Stimulated activated CD8-positive, alpha-beta memory T cell treated with anti-CD3 and anti-CD28 coated beads, Interleukin-4, amount 100 ng/mL, for 4 hours (primary cell): ENCODE measurements around the gene ASCL5.

Source experiments
- DNase-seq, 2 donors: peaks; one replicate each; pipeline ENCODE4 v3.0.0-alpha.2; 2020; ENCODE audit warnings: low read depth in 2 of 2, low spot score in 1 of 2

Gene ASCL5

DNA sequence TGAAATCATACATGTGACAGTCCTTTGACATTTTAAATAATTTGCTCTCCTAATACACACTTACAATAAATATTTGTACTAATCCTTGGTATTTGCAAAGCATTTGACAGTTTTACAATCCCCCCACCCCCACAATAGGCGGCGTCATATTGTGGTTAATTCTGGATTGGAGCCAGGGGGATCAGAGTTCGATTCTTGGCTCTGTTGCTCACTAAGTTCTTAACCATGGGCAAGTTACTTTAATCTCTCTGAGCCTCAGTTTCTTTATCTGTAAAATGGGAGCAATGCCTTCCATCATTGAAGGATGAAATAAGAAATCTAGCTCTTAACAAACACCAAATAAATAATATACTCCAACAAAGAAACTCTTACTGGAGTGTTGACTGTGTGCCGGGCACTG is 38.6 kb downstream of the ASCL5 start:
- DNase-seq = no peak

DNA sequence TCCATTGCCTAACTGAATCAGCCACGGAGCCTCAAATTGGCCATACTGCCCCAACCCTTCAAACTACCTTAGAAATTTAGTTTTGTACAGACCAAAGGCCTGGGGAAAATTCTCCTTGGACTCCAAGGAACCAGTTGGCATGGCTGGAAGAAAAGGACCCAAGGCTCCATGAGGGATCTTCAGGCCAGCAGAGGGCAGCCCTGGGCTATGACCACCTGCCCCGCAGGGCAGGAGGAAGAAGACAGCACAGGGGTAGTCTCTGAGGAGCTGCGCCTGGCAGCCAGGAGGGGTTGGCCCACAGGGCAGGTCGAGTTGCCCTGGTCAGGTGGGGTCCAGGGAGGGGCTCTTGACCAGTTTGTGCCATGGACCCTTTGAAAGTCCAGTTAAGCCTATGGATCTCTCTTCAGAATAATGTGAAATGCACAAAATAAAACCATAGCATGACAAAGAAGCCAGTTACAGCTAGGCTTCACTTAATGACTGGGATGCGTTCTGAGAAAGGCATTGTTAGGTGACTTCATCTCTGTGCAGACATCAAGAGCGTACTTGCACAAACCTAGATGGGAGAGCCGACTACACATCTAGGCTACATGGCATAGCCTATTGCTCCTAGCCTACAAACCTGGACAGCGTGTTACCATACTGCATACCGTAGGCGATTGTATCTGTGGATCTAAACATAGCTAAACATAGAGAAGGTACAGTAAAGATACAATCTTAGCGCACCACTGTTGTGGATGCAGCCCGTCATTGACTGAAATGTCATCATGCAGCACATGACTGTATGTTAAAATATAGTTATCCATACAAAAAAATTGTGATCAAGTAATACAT is 40.9 kb downstream of the ASCL5 start:
- DNase-seq = no peak

DNA sequence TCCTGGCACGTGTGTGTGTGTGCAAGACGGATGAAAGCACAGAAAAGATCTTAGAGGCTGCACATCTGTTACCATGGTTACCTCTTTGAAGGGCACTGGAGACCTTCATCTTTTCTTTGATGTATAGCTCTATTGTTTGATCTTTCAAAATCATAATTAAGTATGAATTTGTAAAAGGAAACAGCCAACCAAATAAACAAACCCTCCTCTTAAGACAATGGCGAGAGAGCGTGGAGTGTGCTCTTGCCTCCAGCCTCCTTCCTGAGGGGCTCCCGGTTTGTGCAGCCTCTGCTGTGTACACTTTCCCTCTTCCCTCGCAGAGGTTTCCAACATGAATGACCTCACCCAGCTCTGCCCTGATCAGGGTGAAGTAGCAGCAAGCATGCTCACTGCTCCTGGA is 42.7 kb downstream of the ASCL5 start:
- DNase-seq = no peak

DNA sequence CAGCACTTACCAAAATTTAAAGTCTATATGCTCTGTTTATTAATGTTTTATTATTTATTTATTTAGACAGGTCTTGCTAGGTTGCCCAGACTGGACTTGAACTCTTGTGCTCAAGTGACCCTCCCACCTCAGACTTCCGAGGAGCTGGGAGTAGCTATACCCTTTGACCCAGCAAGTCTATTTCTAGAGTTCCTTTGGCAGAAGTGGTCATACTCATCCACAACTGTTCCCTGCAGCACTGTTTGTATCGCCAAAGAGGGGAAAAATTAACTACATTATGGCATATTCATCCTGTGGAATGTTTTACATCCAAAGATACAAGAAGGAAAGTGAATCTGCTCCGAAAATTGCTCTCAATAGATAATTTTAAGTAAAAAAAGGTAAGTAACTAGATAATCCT is 43.2 kb downstream of the ASCL5 start:
- DNase-seq = no peak

DNA sequence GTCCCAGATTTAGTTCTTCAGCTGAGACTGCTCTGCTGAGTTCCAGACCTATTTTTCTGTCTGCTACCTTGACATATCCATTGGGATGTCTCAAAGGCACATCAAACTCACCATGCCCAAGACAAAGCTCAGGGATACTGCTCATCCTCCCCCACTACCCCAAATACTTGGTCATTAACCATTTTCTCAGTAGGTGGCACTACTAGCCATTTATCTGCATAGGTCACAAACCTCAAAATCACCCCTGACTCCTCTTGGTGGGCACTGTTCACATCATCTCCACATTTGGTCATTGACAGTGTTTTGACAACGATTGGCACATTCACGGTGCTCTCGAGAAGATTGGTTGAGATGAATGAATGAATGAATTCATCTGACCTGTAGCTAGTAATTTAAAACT is 46.8 kb downstream of the ASCL5 start:
- no peak for DNase-seq

DNA sequence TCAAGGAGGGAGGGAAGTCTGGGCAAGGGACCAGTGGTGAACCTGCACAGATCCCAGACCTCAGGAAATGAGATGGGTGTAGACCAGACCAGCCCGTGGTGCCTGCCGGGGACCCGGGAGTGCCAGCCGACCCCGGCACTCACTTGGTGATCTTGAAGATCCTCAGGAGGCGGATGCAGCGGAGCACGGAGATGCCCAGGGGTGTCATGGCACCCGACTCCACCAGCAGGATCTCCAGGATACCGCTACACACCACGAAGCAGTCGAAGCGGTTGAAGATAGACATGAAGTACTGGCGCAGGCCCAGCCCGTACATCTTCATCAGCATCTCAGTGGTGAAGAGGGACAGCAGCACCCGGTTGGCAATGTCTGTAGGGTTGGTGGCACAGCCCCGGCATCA is 49.2 kb downstream of the ASCL5 start:
- no peak for DNase-seq

DNA sequence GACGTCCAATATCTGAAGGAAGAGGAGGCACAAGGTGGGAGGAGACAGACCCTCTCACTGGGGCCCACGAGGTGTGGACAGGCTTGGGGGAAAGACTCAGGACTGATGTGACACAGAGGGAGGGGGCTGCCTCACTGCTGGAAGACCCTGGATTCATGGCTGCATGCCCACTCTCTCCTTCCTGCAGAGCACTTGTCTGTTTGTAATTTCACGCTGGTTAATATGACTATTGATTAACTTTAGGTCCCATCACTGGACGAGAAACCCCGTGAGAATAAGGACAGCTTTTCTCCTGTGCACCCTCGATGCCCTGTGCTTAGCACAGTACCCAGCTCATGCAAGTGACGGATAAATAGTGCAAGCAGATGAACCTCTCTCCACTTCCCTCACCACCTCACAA is 49.9 kb downstream of the ASCL5 start:
- no peak for DNase-seq

DNA sequence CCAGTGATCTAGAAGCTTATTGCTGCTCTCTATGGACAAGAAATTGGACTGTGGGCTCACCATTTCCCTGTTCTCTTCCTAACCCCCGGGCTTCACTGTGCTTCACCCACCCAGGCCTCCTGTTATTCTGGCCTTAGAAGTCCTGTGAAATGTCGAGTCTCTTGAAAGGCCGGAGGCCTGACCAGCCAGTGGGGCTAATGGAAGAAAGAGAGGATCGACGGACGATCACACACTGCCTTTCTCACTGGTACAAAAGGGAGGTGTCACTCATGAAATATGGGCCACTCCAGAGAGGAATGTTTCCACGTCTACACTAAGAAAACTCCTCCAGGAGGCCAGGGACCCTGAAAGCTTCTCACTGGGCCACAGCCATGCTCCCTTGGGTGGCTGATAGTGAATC is 50.9 kb downstream of the ASCL5 start:
- DNase-seq = no peak

DNA sequence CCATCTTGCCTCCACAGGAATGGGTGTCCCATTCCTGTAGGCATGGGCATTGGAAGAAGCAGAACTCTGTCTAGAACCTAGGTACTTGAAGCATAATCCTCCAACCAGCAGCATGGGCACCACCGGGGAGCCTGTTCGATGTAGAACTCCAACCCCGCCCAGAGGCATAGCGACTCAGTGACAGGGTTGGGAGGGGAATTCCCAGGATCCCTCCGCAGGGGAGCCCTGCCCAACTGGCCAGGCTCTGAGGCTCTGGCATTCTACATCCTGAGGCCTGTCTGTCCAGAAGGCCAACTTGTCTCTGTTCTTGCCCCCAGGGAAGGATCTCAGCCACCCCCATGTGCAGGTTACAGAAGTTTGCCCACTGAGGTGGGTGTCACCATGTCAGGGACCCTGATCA is 53.0 kb downstream of the ASCL5 start:
- no peak for DNase-seq

DNA sequence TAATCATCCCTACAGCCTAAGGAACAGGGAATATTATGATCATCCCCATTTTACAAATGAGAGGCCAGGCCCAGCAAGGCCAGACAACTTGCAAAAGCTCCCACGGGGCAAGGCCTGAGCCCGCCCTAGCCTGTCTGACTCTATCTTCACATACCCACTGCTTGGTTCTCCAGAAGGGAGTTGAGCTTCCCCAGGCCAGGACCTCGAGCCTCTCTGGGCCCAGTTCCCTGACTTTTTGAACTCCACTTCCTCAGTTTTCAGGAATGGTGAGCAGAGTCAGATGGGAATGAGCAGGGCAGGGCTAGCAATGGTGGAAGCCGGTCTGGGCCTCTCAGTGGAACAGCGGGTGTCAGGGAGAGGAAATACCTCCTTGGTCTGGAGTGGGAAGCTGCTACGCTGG is 54.1 kb downstream of the ASCL5 start:
- DNase-seq = no peak

DNA sequence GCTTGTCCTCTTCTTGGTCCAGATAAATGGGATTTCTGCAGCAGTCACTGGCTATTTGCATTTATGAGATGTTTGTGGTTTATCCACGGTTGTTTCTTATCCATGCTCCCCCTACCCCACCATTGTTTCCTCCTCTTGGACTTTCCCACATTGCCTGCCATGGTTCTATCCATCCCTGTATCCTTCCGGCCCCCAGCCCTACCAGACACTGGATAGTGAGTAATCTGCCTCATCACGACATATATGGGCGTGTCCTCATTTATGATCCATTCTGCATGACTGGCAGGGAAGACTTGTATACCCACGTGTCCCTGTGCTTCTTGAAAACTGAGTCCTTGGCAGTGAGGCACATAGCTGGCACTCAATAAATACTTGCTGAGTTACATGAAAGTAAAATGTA is 54.8 kb downstream of the ASCL5 start:
- DNase-seq = no peak

DNA sequence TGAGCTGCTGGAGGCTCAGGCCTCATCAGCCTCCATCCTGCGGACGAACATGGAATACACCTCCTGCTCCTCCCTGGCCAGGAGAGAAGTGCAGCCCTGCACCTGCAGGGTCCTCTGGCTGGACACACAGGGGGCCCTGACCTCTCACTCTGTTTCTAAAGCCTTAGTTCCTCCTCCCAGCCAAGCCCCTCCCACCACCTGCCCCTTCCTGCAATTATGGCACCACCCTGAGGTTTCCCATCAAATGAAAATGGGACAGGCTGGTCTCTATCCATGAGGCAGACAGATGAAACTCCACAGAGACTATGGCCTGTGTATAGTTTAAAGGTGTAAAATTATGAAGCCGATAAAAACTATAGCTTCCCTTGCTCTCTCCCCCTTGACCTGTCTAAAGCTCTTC is 57.3 kb downstream of the ASCL5 start:
- DNase-seq = no peak

DNA sequence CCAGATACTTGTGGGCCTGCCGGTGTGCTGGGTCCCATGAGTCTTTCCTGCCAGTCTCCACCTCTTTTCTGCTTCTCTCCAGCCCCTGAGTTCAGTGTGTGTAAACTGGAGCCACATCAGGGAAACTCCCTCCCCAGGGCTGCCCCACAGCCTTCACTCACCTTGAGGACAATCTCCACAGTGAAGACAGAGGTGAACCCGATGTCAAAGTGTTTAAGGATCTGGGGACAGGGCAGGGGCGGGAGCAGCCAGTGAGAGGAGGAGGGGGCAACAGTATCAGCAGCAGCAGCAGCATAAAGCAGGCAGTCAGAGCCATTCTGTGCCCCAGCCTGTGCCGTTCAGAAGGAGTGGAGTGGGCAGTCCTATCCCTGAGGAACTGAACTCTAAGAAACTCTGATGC is 58.0 kb downstream of the ASCL5 start:
- DNase-seq = no peak

DNA sequence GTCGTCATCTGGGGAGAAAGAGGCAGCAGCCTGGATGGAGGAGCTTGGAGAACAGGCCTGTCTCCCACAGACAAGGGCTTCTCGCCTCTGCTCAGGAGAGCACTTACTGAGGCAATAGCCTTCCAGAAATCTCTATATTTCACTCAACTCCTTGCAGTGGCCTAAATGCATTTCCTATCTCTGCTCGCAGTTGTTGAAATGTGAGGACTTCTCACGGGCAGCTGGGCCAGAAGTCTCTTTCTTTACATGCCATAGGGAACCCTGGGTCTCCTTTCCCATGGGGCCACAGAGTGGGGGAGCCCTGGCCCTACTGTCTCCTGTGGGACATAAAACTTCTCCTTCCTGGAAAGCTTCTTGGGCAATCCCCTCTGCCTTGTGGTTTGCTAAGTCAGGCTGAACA is 60.0 kb downstream of the ASCL5 start:
- no peak for DNase-seq

DNA sequence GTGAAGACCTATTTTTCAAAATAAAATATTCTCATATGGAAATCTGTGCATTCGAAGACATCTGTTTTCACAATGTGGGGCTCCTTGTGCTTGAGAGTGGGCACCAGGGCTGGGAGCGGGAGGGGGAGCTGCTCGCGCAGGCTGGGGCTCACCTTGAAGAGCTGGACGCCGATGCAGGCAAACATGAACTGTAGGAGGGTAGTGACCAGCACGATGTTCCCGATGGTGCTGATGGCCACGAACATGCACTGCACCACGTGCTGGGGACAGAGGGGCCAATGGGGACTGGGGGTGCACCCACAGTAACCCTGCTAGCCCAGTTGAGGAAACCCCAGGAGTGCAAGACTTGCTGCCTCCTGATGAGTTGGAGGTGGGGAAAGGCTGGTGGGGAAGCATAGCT is 61.3 kb downstream of the ASCL5 start:
- no peak for DNase-seq

DNA sequence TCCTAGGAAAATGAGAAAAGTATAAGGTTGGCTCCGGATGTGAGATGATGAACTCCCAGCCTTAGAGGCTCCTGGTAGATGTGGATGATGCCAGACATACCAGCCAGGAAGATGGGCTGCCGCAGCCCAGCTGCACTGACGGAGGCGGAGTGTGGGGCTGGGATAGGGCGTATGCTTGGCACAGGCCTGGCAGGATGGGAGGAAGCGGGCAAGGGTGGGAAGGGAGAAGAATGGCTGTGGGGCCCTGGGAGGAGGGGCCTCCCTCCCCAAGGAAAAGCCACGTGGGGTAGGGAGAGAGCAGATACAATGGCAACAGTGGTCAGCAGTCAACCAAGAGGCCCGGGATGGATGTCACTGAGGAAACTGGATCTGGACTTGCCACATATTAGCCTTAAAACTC is 62.2 kb downstream of the ASCL5 start:
- DNase-seq = no peak
